ENCODE results near the gene ATAT1. TPM values are rescaled to one million over a fixed set of nuclear protein-coding genes. Genes with fewer than 3 reads are reported as not detected.
A peak's percentile ranks its signal among the peaks of the same experiment; 100 is the strongest.

Gene ATAT1
- total and polyA plus RNA-seq, 2 of the 13 experiments (the other 11 are each of a cell fraction or from before 2014, with no cell fraction given): 9.2 to 23.6 TPM

DNA sequence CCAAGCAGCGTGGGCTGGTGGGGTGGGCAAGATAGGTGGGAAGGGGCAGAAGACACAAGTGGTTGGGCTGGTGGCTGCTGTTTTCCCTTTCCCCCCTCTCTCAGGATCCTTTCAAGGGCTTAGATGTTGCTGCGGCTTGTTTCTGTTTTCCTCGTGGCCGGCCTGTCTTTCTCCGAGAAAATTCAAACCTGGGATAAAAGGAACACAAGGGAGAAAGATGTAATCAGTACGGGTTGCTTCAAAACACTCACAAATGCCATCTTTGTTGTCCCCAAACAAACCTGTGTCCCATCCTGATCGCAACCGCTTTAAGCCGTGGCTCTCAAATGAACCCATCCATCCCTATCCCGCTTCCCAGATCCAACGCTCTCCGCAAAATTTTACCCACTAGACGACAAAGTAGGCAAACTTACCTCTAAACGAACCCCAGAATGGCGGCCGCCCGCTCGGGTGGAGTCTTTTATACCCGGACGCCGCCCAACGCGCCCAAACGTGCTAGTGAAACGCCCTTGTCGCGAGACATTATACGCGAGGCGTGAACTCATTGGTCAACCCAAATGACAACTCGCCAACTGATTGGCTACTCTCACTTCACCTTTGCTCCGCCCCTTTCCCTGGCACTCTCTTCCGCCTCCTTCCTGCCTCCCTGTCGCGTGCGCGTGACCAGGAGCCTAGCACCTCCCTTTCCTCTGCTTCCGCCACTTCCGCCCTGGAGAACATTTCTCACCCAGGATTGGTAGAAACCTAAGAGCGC lies 9.7 kb upstream of the ATAT1 start, which contains the start of gene PPP1R10 (continued):
- TF ChIP-seq, protein P1, sequence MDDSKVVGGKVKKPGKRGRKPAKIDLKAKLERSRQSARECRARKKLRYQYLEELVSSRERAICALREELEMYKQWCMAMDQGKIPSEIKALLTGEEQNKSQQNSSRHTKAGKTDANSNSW (CRISPR knock-in tag; IDR thresholded peaks at IDR 0.05; ENCODE audit: borderline replicate concordance): no peak
- TF ChIP-seq PRPF4 (IDR thresholded peaks at IDR 0.05; ENCODE audit: low read depth, low read length, poor library complexity, severe bottlenecking) (no peak), REXO4 (CRISPR knock-in tag; IDR thresholded peaks at IDR 0.05; ENCODE audit: borderline replicate concordance) (no peak), FLYWCH1 (CRISPR knock-in tag; IDR thresholded peaks at IDR 0.05) (no peak), ZNF629 (CRISPR knock-in tag; conservative IDR thresholded peaks at IDR 0.05) (0 out of 2 replicates have a peak, but pooled peaks have one; percentile 34), ZNF607 (CRISPR knock-in tag; IDR thresholded peaks at IDR 0.05; ENCODE audit: borderline replicate concordance) (no peak; the same call in 1 of the 2 replicates), NFYB (CRISPR knock-in tag; IDR thresholded peaks at IDR 0.05) (peak; percentile 89), NR3C1 (CRISPR knock-in tag; IDR thresholded peaks at IDR 0.05) (no peak), HIVEP1 (CRISPR knock-in tag; IDR thresholded peaks at IDR 0.05) (peak; percentile 5; the same call in 1 of the 2 replicates), ZKSCAN5 (CRISPR knock-in tag; IDR thresholded peaks at IDR 0.05) (0 out of 2 replicates have a peak, but pooled peaks have one; percentile 19), ZNF709 (CRISPR knock-in tag; IDR thresholded peaks at IDR 0.05) (no peak), ZNF777 (CRISPR knock-in tag; IDR thresholded peaks at IDR 0.05) (0 out of 2 replicates have a peak, but pooled peaks have one; percentile 43), STAG1 (CRISPR knock-in tag; IDR thresholded peaks at IDR 0.05) (0 out of 2 replicates have a peak, but pooled peaks have one; percentile 5), ZNF564 (CRISPR knock-in tag; IDR thresholded peaks at IDR 0.05) (no peak), KLF13 (CRISPR knock-in tag; IDR thresholded peaks at IDR 0.05) (no peak), ZNF256 (CRISPR knock-in tag; conservative IDR thresholded peaks at IDR 0.05) (0 out of 2 replicates have a peak, but pooled peaks have one; percentile 38), ZFP62 (CRISPR knock-in tag; IDR thresholded peaks at IDR 0.05) (no peak), ZFP36L2 (CRISPR knock-in tag; IDR thresholded peaks at IDR 0.05) (no peak), MXD4 (CRISPR knock-in tag; IDR thresholded peaks at IDR 0.05) (no peak; the same call in 1 of the 2 replicates), SMYD3 (CRISPR knock-in tag; IDR thresholded peaks at IDR 0.05) (peak; percentile 96; the same call in 1 of the 2 replicates), ZNF652 (CRISPR knock-in tag; IDR thresholded peaks at IDR 0.05; ENCODE audit: borderline replicate concordance, low read depth) (0 out of 2 replicates have a peak, but pooled peaks have one; percentile 14), MAF1 (CRISPR knock-in tag; IDR thresholded peaks at IDR 0.05; ENCODE audit: borderline replicate concordance) (peak; percentile 77), KLF9 (CRISPR knock-in tag; IDR thresholded peaks at IDR 0.05; ENCODE audit: low read depth) (no peak; the same call in 1 of the 2 replicates)
- TF ChIP-seq, protein P2, sequence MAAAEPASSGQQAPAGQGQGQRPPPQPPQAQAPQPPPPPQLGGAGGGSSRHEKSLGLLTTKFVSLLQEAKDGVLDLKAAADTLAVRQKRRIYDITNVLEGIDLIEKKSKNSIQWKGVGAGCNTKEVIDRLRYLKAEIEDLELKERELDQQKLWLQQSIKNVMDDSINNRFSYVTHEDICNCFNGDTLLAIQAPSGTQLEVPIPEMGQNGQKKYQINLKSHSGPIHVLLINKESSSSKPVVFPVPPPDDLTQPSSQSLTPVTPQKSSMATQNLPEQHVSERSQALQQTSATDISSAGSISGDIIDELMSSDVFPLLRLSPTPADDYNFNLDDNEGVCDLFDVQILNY (CRISPR knock-in tag; conservative IDR thresholded peaks at IDR 0.05): no peak; the same call in 1 of the 2 replicates
- TF ChIP-seq, protein P3, sequence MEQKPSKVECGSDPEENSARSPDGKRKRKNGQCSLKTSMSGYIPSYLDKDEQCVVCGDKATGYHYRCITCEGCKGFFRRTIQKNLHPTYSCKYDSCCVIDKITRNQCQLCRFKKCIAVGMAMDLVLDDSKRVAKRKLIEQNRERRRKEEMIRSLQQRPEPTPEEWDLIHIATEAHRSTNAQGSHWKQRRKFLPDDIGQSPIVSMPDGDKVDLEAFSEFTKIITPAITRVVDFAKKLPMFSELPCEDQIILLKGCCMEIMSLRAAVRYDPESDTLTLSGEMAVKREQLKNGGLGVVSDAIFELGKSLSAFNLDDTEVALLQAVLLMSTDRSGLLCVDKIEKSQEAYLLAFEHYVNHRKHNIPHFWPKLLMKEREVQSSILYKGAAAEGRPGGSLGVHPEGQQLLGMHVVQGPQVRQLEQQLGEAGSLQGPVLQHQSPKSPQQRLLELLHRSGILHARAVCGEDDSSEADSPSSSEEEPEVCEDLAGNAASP (CRISPR knock-in tag; IDR thresholded peaks at IDR 0.05; ENCODE audit: borderline replicate concordance): peak; percentile 62; the same call in 1 of the 2 replicates
- TF ChIP-seq, protein P4, sequence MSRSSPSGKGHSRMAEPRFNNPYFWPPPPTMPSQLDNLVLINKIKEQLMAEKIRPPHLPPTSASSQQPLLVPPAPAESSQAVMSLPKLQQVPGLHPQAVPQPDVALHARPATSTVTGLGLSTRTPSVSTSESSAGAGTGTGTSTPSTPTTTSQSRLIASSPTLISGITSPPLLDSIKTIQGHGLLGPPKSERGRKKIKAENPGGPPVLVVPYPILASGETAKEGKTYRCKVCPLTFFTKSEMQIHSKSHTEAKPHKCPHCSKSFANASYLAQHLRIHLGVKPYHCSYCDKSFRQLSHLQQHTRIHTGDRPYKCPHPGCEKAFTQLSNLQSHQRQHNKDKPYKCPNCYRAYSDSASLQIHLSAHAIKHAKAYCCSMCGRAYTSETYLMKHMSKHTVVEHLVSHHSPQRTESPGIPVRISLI (CRISPR knock-in tag; IDR thresholded peaks at IDR 0.05; ENCODE audit: borderline replicate concordance): no peak
